Endodermal cell (in vitro differentiated cells): ENCODE measurements around the gene BACE1-AS. TPM values are rescaled to one million over a fixed set of nuclear protein-coding genes. Genes with fewer than 3 reads are reported as not detected.

ENCODE experiments used
- DNase-seq: peaks from one replicate; pipeline ENCODE4 v3.0.0-alpha.2; 2017
- H3K27ac ChIP-seq: 2 replicates; pipeline ENCODE4 v1.5.1; 2013; ENCODE audit warnings: mild to moderate bottlenecking, low read depth, low read length, moderate library complexity
- H3K27me3 ChIP-seq: 2 replicates; pipeline ENCODE4 v1.6.1; 2013; ENCODE audit warnings: mild to moderate bottlenecking, low read length, moderate library complexity; ENCODE audit not compliant: insufficient read depth, control insufficient read depth, poor library complexity, severe bottlenecking
- H3K36me3 ChIP-seq: 2 replicates; pipeline ENCODE4 v1.7.0; 2013; ENCODE audit warnings: mild to moderate bottlenecking, low read length, moderate library complexity; ENCODE audit not compliant: control insufficient read depth, insufficient read depth
- H3K4me1 ChIP-seq: one replicate; pipeline ENCODE4 v1.7.0; 2013; ENCODE audit warnings: low read length; ENCODE audit not compliant: control insufficient read depth, insufficient read depth
- H3K4me3 ChIP-seq: 2 replicates; pipeline ENCODE4 v1.5.1; 2013; ENCODE audit warnings: mild to moderate bottlenecking, low read length, moderate library complexity
- H3K9ac ChIP-seq: 2 replicates; pipeline ENCODE4 v1.6.1; 2013; ENCODE audit warnings: mild to moderate bottlenecking, low read length, moderate library complexity; ENCODE audit not compliant: poor library complexity, severe bottlenecking; ENCODE audit errors: extremely low read depth
- H3K9me3 ChIP-seq: 2 replicates; pipeline ENCODE4 v1.6.1; 2013; ENCODE audit warnings: mild to moderate bottlenecking, low read length, moderate library complexity; ENCODE audit not compliant: control insufficient read depth
- H3K27ac Mint-ChIP-seq: 2 replicates; pipeline ENCODE4 v1.8.0; 2020; ENCODE audit warnings: mixed read lengths
- H3K27me3 Mint-ChIP-seq: 2 replicates; pipeline ENCODE4 v1.8.0; 2021; ENCODE audit warnings: mild to moderate bottlenecking, mixed read lengths; ENCODE audit not compliant: insufficient read depth
- H3K36me3 Mint-ChIP-seq: 2 replicates; pipeline ENCODE4 v1.8.0; 2020; ENCODE audit warnings: low read depth, mixed read lengths
- H3K4me1 Mint-ChIP-seq: 2 replicates; pipeline ENCODE4 v1.8.0; 2020; ENCODE audit warnings: mixed read lengths
- H3K4me3 Mint-ChIP-seq: 2 replicates; pipeline ENCODE4 v1.8.0; 2020; ENCODE audit warnings: mild to moderate bottlenecking, moderate library complexity, mixed read lengths
- H3K9me3 Mint-ChIP-seq: 2 replicates; pipeline ENCODE4 v1.8.0; 2020; ENCODE audit warnings: mild to moderate bottlenecking, mixed read lengths
- WGBS, 2 experiments: methylation state at CpG; one replicate each; pipeline versions ENCODE4 v1.1.5 to v1.1.7; 2013; ENCODE audit warnings: missing lambda C conversion rate in 2 of 2, mixed read lengths in 1 of 2; ENCODE audit not compliant: insufficient coverage in 1 of 2, insufficient read length in 1 of 2; 5-methylcytosine and 5-hydroxymethylcytosine counted together
- total RNA-seq, 2 donors: library from RNA; stranded (reverse); fragmentation: NEBNext Ultra II Directional in 1 of 2; extraction: Animal tissue kit (Norgen Biotek cat#: 25700) in 1 of 2; gene quantifications; 2 replicates in 1 of 2; 3 replicates in 1 of 2; pipeline ENCODE4 v1.2.1, GENCODE V29; 2021
- TF ChIP-seq, protein P1 (sequence below): fragments of 200-600 bp; sonication (generic); conservative IDR thresholded peaks from 2 replicates; pipeline ENCODE4 v1.5.0; 2021; ENCODE audit warnings: antibody characterized with exemption, mild to moderate bottlenecking

The BACE1-AS gene
- total RNA-seq, 2 donors from 2014 or later: 15.0 to 15.5 TPM

DNA sequence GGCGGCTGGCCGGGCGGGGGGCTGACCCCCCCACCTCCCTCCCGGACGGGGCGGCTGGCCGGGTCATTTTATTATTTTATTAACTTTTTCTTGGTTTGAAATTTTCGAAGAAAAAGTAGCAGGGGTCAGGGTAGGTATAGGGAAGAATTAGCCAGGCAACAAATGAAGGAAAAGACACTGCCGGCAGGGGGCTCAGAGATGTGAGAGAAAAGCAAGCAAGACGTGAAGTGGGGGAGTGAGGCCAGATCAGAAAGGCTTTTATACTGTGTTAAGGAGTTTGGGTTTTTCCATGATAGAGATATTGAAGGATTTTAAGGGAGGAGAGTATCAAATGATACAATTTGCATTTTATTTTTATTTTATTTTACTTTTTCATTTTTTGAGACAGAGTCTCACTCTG lies 39.6 kb upstream of the BACE1-AS start:
- H3K9ac ChIP-seq: no peak overlapping the region
- Mint-ChIP-seq H3K27me3 (no peaks in the 10 kb centered on the region), H3K4me3 (no peak overlapping the region), H3K27ac (no peak overlapping the region), H3K36me3 (peaks cover 61% of the 10 kb centered on the region), H3K4me1 (peaks cover 2% of the 10 kb centered on the region), H3K9me3 (no peaks in the 10 kb centered on the region)
- H3K27ac ChIP-seq: no peak overlapping the region
- TF ChIP-seq, protein P1, sequence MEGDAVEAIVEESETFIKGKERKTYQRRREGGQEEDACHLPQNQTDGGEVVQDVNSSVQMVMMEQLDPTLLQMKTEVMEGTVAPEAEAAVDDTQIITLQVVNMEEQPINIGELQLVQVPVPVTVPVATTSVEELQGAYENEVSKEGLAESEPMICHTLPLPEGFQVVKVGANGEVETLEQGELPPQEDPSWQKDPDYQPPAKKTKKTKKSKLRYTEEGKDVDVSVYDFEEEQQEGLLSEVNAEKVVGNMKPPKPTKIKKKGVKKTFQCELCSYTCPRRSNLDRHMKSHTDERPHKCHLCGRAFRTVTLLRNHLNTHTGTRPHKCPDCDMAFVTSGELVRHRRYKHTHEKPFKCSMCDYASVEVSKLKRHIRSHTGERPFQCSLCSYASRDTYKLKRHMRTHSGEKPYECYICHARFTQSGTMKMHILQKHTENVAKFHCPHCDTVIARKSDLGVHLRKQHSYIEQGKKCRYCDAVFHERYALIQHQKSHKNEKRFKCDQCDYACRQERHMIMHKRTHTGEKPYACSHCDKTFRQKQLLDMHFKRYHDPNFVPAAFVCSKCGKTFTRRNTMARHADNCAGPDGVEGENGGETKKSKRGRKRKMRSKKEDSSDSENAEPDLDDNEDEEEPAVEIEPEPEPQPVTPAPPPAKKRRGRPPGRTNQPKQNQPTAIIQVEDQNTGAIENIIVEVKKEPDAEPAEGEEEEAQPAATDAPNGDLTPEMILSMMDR: peak; percentile 24
- no peaks in the 10 kb centered on the region for H3K9me3 ChIP-seq
- DNase-seq: no peak
- no peaks in the 10 kb centered on the region for H3K27me3 ChIP-seq
- no peaks in the 10 kb centered on the region for H3K4me1 ChIP-seq
- peaks cover 41% of the 10 kb centered on the region for H3K36me3 ChIP-seq
- WGBS, 2 experiments: 84 to 86% methylated on average over 3 of the region's 10 CpGs
- H3K4me3 ChIP-seq: no peak overlapping the region

DNA sequence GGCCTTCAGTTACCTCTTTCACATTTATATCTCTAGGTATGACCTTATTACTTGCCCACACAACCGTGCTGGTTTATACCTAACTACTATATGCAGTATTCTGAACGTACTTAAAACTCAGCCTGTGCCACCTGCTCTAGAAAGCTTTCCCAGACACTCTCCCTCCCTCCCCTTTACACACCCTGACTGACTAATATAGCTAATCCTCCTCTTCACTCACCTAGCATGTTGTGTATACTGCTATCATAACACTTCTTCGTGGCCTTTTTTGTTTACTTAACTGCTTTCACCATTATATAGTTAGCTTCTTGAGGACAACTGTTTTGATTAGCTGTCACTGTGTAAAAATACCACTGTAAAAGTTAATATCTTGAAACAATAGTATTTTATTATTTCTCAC lies 35.2 kb upstream of the BACE1-AS start:
- Histone ChIP-seq H3K27me3 (no peaks in the 10 kb centered on the region), H3K4me1 (no peaks in the 10 kb centered on the region), H3K9me3 (no peaks in the 10 kb centered on the region), H3K36me3 (peaks cover 43% of the 10 kb centered on the region), H3K4me3 (no peak overlapping the region), H3K27ac (no peak overlapping the region), H3K9ac (no peak overlapping the region)
- DNase-seq: no peak
- H3K36me3 Mint-ChIP-seq: peaks cover 67% of the 10 kb centered on the region
- no peak overlapping the region for H3K4me3 Mint-ChIP-seq
- H3K9me3 Mint-ChIP-seq: no peaks in the 10 kb centered on the region
- H3K27me3 Mint-ChIP-seq: no peaks in the 10 kb centered on the region
- no peak overlapping the region for H3K27ac Mint-ChIP-seq
- peaks cover 2% of the 10 kb centered on the region for H3K4me1 Mint-ChIP-seq
- TF ChIP-seq, protein P1: no peak
- 96 to 100% methylated on average over 2 to 3 of the region's 3 CpGs for WGBS, 2 experiments

GRCh38 chr11:117256573-117256972 lies 34.6 kb upstream of the BACE1-AS start:
- 95 to 100% methylated on average over 1 of the region's 2 CpGs for WGBS, 2 experiments
- Histone ChIP-seq H3K27me3 (no peaks in the 10 kb centered on the region), H3K9ac (no peak overlapping the region), H3K9me3 (no peaks in the 10 kb centered on the region), H3K4me3 (no peak overlapping the region), H3K4me1 (no peaks in the 10 kb centered on the region), H3K36me3 (peaks cover 45% of the 10 kb centered on the region), H3K27ac (no peak overlapping the region)
- Mint-ChIP-seq H3K4me3 (no peak overlapping the region), H3K36me3 (peaks cover 69% of the 10 kb centered on the region), H3K4me1 (peaks cover under 1% of the 10 kb centered on the region), H3K9me3 (no peaks in the 10 kb centered on the region), H3K27ac (no peak overlapping the region), H3K27me3 (no peaks in the 10 kb centered on the region)
- no peak for DNase-seq
- TF ChIP-seq, protein P1: no peak
